Spleen (tissue), 11 donors: ENCODE results near the gene MIP. TPM values are rescaled to one million over a fixed set of nuclear protein-coding genes. Genes with fewer than 3 reads are reported as not detected.

ENCODE experiments used
- DNase-seq: peaks from one replicate; pipeline ENCODE4 v3.0.0-alpha.2; 2020
- H3K27ac ChIP-seq, 8 donors: fragments of 200-600 bp; sonication (generic) in 7 of 8; 1 replicate in 4 of 8; 2 replicates in 4 of 8; pipeline versions ENCODE4 v1.5.0 to v1.8.0; 2016 to 2021; ENCODE audit warnings: inconsistent platforms in 4 of 8, mild to moderate bottlenecking in 4 of 8, moderate library complexity in 1 of 8
- H3K27me3 ChIP-seq, 7 donors: fragments of 200-600 bp; sonication (generic) in 6 of 7; replicated peaks in 1 of 7; 1 replicate in 4 of 7; 2 replicates in 3 of 7; pipeline versions ENCODE4 v1.5.0 to v1.8.0; 2016 to 2021; ENCODE audit warnings: inconsistent platforms in 3 of 7, mild to moderate bottlenecking in 1 of 7
- H3K36me3 ChIP-seq, 6 donors: fragments of 200-600 bp; sonication (generic) in 5 of 6; 1 replicate in 4 of 6; 2 replicates in 2 of 6; pipeline versions ENCODE4 v1.5.0 to v1.8.0; 2016 to 2021; ENCODE audit warnings: inconsistent platforms in 2 of 6
- H3K4me1 ChIP-seq, 6 donors: fragments of 200-600 bp; sonication (generic) in 5 of 6; 1 replicate in 3 of 6; 2 replicates in 3 of 6; pipeline versions ENCODE4 v1.5.0 to v1.8.0; 2016 to 2021; ENCODE audit warnings: inconsistent platforms in 3 of 6
- H3K4me3 ChIP-seq, 8 donors: fragments of 200-600 bp; sonication (generic) in 7 of 8; 1 replicate in 4 of 8; 2 replicates in 4 of 8; pipeline versions ENCODE4 v1.5.0 to v1.8.0; 2016 to 2021; ENCODE audit warnings: inconsistent platforms in 4 of 8, mild to moderate bottlenecking in 4 of 8, moderate library complexity in 2 of 8
- H3K9me3 ChIP-seq, 8 donors: fragments of 200-600 bp; sonication (generic) in 7 of 8; 1 replicate in 4 of 8; 2 replicates in 4 of 8; pipeline versions ENCODE4 v1.5.0 to v1.8.0; 2016 to 2021; ENCODE audit warnings: inconsistent platforms in 4 of 8
- CTCF ChIP-seq, 11 experiments: fragments of 200-600 bp in 7 of 11; fragments of 450-650 bp in 4 of 11; sonication (generic) in 4 of 11; IDR thresholded peaks in 8 of 11; conservative IDR thresholded peaks in 3 of 11; 1 replicate in 7 of 11; 2 replicates in 4 of 11; pipeline versions ENCODE4 v1.4.0 to v1.8.0; 2016 to 2021; ENCODE audit warnings: antibody characterized with exemption in 11 of 11, inconsistent platforms in 4 of 11, mild to moderate bottlenecking in 1 of 11
- POLR2A ChIP-seq, 3 donors: fragments of 450-650 bp; IDR thresholded peaks; one replicate each; pipeline ENCODE4 v1.5.1; 2017; ENCODE audit warnings: antibody characterized with exemption in 3 of 3, mild to moderate bottlenecking in 1 of 3
- POLR2AphosphoS5 ChIP-seq, 3 donors: sonication (generic); formaldehyde crosslinking; IDR thresholded peaks; one replicate each; pipeline ENCODE4 v1.5.1; 2017; ENCODE audit warnings: antibody characterized with exemption in 3 of 3
- WGBS, 5 donors: extraction: QIAGEN DNeasy Blood & Tissue Kit in 3 of 5; methylation state at CpG; one replicate each; pipeline versions ENCODE4 v1.1.5 to v1.1.7; 2013 to 2018; 5-methylcytosine and 5-hydroxymethylcytosine counted together
- intact Hi-C: fragments of 100-400 bp; cut with DNase I; formaldehyde crosslinking; loops from one replicate; pipeline ENCODE4 v1.15.0; 2023; ENCODE audit warnings: low total_unique reads
- polyA plus RNA-seq, 3 donors: library from polyadenylated mRNA; stranded (reverse); fragments of 200-250 nt; gene quantifications; one replicate each; pipeline ENCODE4 v1.2.1, GENCODE V29; 2013
- total RNA-seq, 7 donors: library from RNA; depleted of rRNA in 3 of 7; stranded (reverse); fragments of >200 nt in 3 of 7; fragmentation: NEBNext Ultra II Directional in 4 of 7; extraction: Animal tissue kit (Norgen Biotek cat#: 25700) in 4 of 7; gene quantifications; one replicate each; pipeline versions ENCODE4 v1.1.0 to v1.2.1, GENCODE V29; 2016 to 2021
- donor health status: healthy with polysubstance abuse.
- donor health status: DM: no; HTN: no; CAD: no; lungs with moderate emphysema.
- donor health status: DM: no; HTN: no; CAD: no.
- donor health status: Bipolar disorder and iron deficiency.
- donor health status: healthy.
- donor health status: DM: no; HTN: no; CAD: no.
- donor health status: DM: yes; HTN: yes; CAD: no.

Gene MIP
- total and polyA plus RNA-seq, 10 donors = 0.07 to 0.52 (median 0.14) TPM; not detected in 7

- TF ChIP-seq POLR2A (IDR thresholded peaks at IDR 0.05) = no peak
- no peak for TF ChIP-seq CTCF (IDR thresholded peaks at IDR 0.05 in 8 of 11, conservative IDR thresholded peaks at IDR 0.05 in 3 of 11)
- TF ChIP-seq POLR2AphosphoS5 (IDR thresholded peaks at IDR 0.05) = no peak
- Histone ChIP-seq H3K36me3 (no peaks in the 10 kb centered on the region), H3K9me3 (peaks cover 0 to 3% (median 0%) of the 10 kb centered on the region in 8 donors), H3K27ac (no peak overlapping the region), H3K4me1 (peaks cover 4 to 28% (median 18%) of the 10 kb centered on the region in 6 donors), H3K4me3 (no peak overlapping the region), H3K27me3 (peaks cover 0 to 28% (median 0%) of the 10 kb centered on the region in 7 donors)
- DNase-seq = no peak
- 83 to 92% (median 84%) methylated on average over 1 of the region's 1 CpG for WGBS, 5 donors
- intact Hi-C loops = no loop called here
Observed at GRCh38 chr12:56484566-56484965, 30.1 kb upstream of the MIP start.

- Histone ChIP-seq H3K9me3 (no peaks in the 10 kb centered on the region), H3K4me3 (no peak overlapping the region), H3K4me1 (peaks cover 0 to 4% (median 0%) of the 10 kb centered on the region in 6 donors), H3K36me3 (peaks cover 0 to 3% (median 0%) of the 10 kb centered on the region in 6 donors), H3K27me3 (no peaks in the 10 kb centered on the region), H3K27ac (no peak overlapping the region)
- intact Hi-C loops = no loop called here
- DNase-seq = peak; percentile 28
- no peak for TF ChIP-seq POLR2A (IDR thresholded peaks at IDR 0.05)
- no peak for TF ChIP-seq POLR2AphosphoS5 (IDR thresholded peaks at IDR 0.05)
- TF ChIP-seq CTCF (IDR thresholded peaks at IDR 0.05 in 8 of 11, conservative IDR thresholded peaks at IDR 0.05 in 3 of 11) = no peak
- WGBS, 5 donors = 92 to 98% (median 95%) methylated on average over 7 of the region's 7 CpGs
Observed at GRCh38 chr12:56479625-56480024, 25.2 kb upstream of the MIP start.

- peaks cover 0 to 19% (median 0%) of the 10 kb centered on the region in 6 donors for H3K36me3 ChIP-seq
- no peak overlapping the region for H3K27ac ChIP-seq
- TF ChIP-seq POLR2A (IDR thresholded peaks at IDR 0.05) (no peak), CTCF (IDR thresholded peaks at IDR 0.05 in 8 of 11, conservative IDR thresholded peaks at IDR 0.05 in 3 of 11) (no peak)
- no peak overlapping the region for H3K4me3 ChIP-seq
- intact Hi-C loops = no loop called here
- DNase-seq = peak; percentile 35
- 83 to 93% (median 90%) methylated on average over 6 of the region's 6 CpGs for WGBS, 5 donors
- H3K27me3 ChIP-seq = no peaks in the 10 kb centered on the region
- H3K9me3 ChIP-seq = no peaks in the 10 kb centered on the region
- peaks cover 0 to 4% (median 0%) of the 10 kb centered on the region in 6 donors for H3K4me1 ChIP-seq
Observed at GRCh38 chr12:56477521-56478225, 23.2 kb upstream of the MIP start.

GRCh38 chr12:56476972-56477432, 22.5 kb upstream of the MIP start:
- Histone ChIP-seq H3K27me3 (no peaks in the 10 kb centered on the region), H3K27ac (no peak overlapping the region), H3K4me1 (peaks cover 0 to 6% (median 0%) of the 10 kb centered on the region in 6 donors), H3K4me3 (no peak overlapping the region), H3K9me3 (no peaks in the 10 kb centered on the region), H3K36me3 (peaks cover 0 to 25% (median 3%) of the 10 kb centered on the region in 6 donors)
- no peak for TF ChIP-seq POLR2A (IDR thresholded peaks at IDR 0.05)
- no peak for TF ChIP-seq CTCF (IDR thresholded peaks at IDR 0.05 in 8 of 11, conservative IDR thresholded peaks at IDR 0.05 in 3 of 11)
- DNase-seq = no peak
- intact Hi-C loops = no loop called here
- WGBS, 5 donors = 88 to 100% (median 92%) methylated on average over 1 of the region's 1 CpG
